22Rv1 (cell line): ENCODE measurements around the gene ITPK1.

Experiments
- H3K27ac ChIP-seq: fragments of 450-650 bp; 2 replicates; pipeline ENCODE4 v1.5.1; 2017
- CTCF ChIP-seq: fragments of 450-650 bp; IDR thresholded peaks from 2 replicates; pipeline ENCODE4 v1.5.1; 2017; ENCODE audit warnings: mild to moderate bottlenecking
- ZFX ChIP-seq: fragments of 450-650 bp; IDR thresholded peaks from 2 replicates; pipeline ENCODE4 v1.6.1; 2017; ENCODE audit warnings: antibody characterized with exemption, borderline replicate concordance

The ITPK1 gene

GRCh38 chr14:93100100-93100499 is 15.6 kb downstream of the ITPK1 start:
- TF ChIP-seq CTCF (no peak), ZFX (no peak)
- no peak overlapping the region for H3K27ac ChIP-seq

- no peak for TF ChIP-seq CTCF
- no peak overlapping the region for H3K27ac ChIP-seq
Observed at GRCh38 chr14:93099643-93100042, 16.1 kb downstream of the ITPK1 start.

- TF ChIP-seq ZFX (no peak), CTCF (no peak)
- no peak overlapping the region for H3K27ac ChIP-seq
Observed at GRCh38 chr14:93099196-93099595, 16.5 kb downstream of the ITPK1 start.

- TF ChIP-seq CTCF, result no peak
- TF ChIP-seq ZFX, result no peak
- H3K27ac ChIP-seq, result no peak overlapping the region
Observed at GRCh38 chr14:93096691-93097322, 18.9 kb downstream of the ITPK1 start.

- H3K27ac ChIP-seq, result no peak overlapping the region
Observed at GRCh38 chr14:93095742-93096510, 19.8 kb downstream of the ITPK1 start.

GRCh38 chr14:93094121-93094918 is 21.4 kb downstream of the ITPK1 start:
- TF ChIP-seq CTCF (no peak), ZFX (no peak)
- H3K27ac ChIP-seq, result no peak overlapping the region

More at GRCh38 chr14:93095742-93096510, 19.8 kb downstream of the ITPK1 start:
- TF ChIP-seq ZFX (no peak), CTCF (no peak)
